Endothelial cell of umbilical vein (primary cell): Measurements from ENCODE around the gene MFN2. TPM values are rescaled to one million over a fixed set of nuclear protein-coding genes. Genes with fewer than 3 reads are reported as not detected.

Experiments
- BruUV-seq: library from RNA; stranded (reverse); fragments of 400-500 nt; replicated peaks from 2 replicates; lab custom pipeline; 2021; lab: Mats Ljungman, UMichigan
- CTCF ChIA-PET: fragments of 300-600, 350-600 bp; sonication (Branson Sonifier 250); formaldehyde crosslinking; loops from one replicate; lab custom pipeline; 2021; ENCODE audit warnings: antibody characterized with exemption, inconsistent platforms; lab: Charles Lee
- POLR2A ChIA-PET: fragments of 300-600, 350-600 bp; sonication (Branson Sonifier 250); formaldehyde crosslinking; loops from one replicate; lab custom pipeline; 2021; ENCODE audit warnings: antibody characterized with exemption, inconsistent platforms; lab: Charles Lee
- DNase-seq: peaks from one replicate; pipeline ENCODE4 v3.0.0-alpha.2; 2011; ENCODE audit warnings: low read depth, low spot score
- FAIRE-seq: peaks from 2 replicates; lab custom pipeline; 2011; peaks lifted over from hg19 to GRCh38; lab: Jason Lieb, UNC
- H2AFZ ChIP-seq: 2 replicates; pipeline ENCODE4 v1.6.0; 2012; ENCODE audit warnings: low read depth, low read length, control low read depth, inconsistent platforms
- H3K27ac ChIP-seq: 2 replicates; pipeline ENCODE4 v1.5.1; 2011; ENCODE audit warnings: low read depth, mild to moderate bottlenecking, control low read depth, low read length, moderate library complexity; ENCODE audit not compliant: insufficient read depth
- H3K27me3 ChIP-seq, 2 experiments: 2 replicates each; pipeline versions ENCODE4 v1.6.0 to v1.6.1; 2011; ENCODE audit warnings: low read length in 2 of 2, mixed read lengths in 1 of 2; ENCODE audit not compliant: control insufficient read depth in 2 of 2, insufficient read depth in 2 of 2
- H3K36me3 ChIP-seq, 2 experiments: 2 replicates in 1 of 2; 3 replicates in 1 of 2; pipeline ENCODE4 v1.5.1; 2011; ENCODE audit warnings: low read length in 2 of 2, mild to moderate bottlenecking in 1 of 2, moderate library complexity in 1 of 2; ENCODE audit not compliant: control insufficient read depth in 2 of 2, insufficient read depth in 2 of 2; ENCODE audit errors: extremely low read depth in 1 of 2
- H3K4me1 ChIP-seq: 3 replicates; pipeline ENCODE4 v1.5.1; 2011; ENCODE audit warnings: mild to moderate bottlenecking, low read length; ENCODE audit not compliant: control insufficient read depth, insufficient read depth; ENCODE audit errors: extremely low read depth
- H3K4me2 ChIP-seq: 2 replicates; pipeline ENCODE4 v1.6.1; 2011; ENCODE audit warnings: low read length, control low read depth, mixed read lengths; ENCODE audit not compliant: insufficient read depth
- H3K4me3 ChIP-seq, 3 experiments: fragments of 200-600 bp in 1 of 3; sonication (generic), shearing (Covaris generic) in 1 of 3; replicated peaks in 1 of 3; 2 replicates each; pipeline ENCODE4 v1.5.1; 2011 to 2016; ENCODE audit warnings: control low read depth in 3 of 3, low read length in 3 of 3, mild to moderate bottlenecking in 2 of 3, inconsistent platforms in 1 of 3, low read depth in 1 of 3, moderate library complexity in 1 of 3; ENCODE audit not compliant: insufficient read depth in 1 of 3
- H3K79me2 ChIP-seq: 2 replicates; pipeline ENCODE4 v1.6.0; 2012; ENCODE audit warnings: low read length, inconsistent platforms; ENCODE audit not compliant: control insufficient read depth, insufficient read depth
- H3K9ac ChIP-seq: replicated peaks from 2 replicates; pipeline ENCODE3; 2011; ENCODE audit warnings: low read length, control low read depth; ENCODE audit not compliant: insufficient read depth; ENCODE audit errors: extremely low read depth
- H3K9me1 ChIP-seq: replicated peaks from 3 replicates; pipeline ENCODE4 v1.6.0; 2011; ENCODE audit warnings: mild to moderate bottlenecking, low read length; ENCODE audit not compliant: control insufficient read depth, insufficient read depth; ENCODE audit errors: extremely low read depth
- H3K9me3 ChIP-seq: replicated peaks from 2 replicates; pipeline ENCODE4 v1.5.1; 2012; ENCODE audit warnings: low read length, inconsistent platforms; ENCODE audit not compliant: control insufficient read depth, insufficient read depth
- H4K20me1 ChIP-seq: replicated peaks from 2 replicates; pipeline ENCODE3; 2011; ENCODE audit warnings: mild to moderate bottlenecking, low read length; ENCODE audit not compliant: control insufficient read depth, insufficient read depth; ENCODE audit errors: extremely low read depth
- CTCF ChIP-seq, 2 donors: IDR thresholded peaks; 1 replicate in 1 of 2; 2 replicates in 1 of 2; pipeline ENCODE4 v1.5.1; 2011; ENCODE audit warnings: low read length in 2 of 2, mild to moderate bottlenecking in 2 of 2, moderate library complexity in 2 of 2, control low read depth in 1 of 2, inconsistent platforms in 1 of 2, low read depth in 1 of 2; ENCODE audit not compliant: insufficient read depth in 1 of 2; ENCODE audit errors: extremely low read depth in 1 of 2
- EZH2 ChIP-seq: IDR thresholded peaks from 2 replicates; pipeline ENCODE4 v1.6.1; 2012; ENCODE audit warnings: borderline replicate concordance, low read depth, mild to moderate bottlenecking, moderate library complexity, low read length, inconsistent platforms; ENCODE audit not compliant: severe bottlenecking
- GATA2 ChIP-seq: IDR thresholded peaks from 2 replicates; pipeline ENCODE4 v1.7.0; 2011; ENCODE audit warnings: low read depth, mild to moderate bottlenecking, moderate library complexity, mixed read lengths, low read length; ENCODE audit not compliant: insufficient read length, insufficient read depth
- JUN ChIP-seq: IDR thresholded peaks from 2 replicates; pipeline ENCODE4 v1.6.1; 2011; ENCODE audit warnings: borderline replicate concordance, low read depth; ENCODE audit not compliant: insufficient read length, insufficient read depth
- MAX ChIP-seq: IDR thresholded peaks from 2 replicates; pipeline ENCODE4 v1.6.1; 2011; ENCODE audit not compliant: insufficient read depth, insufficient read length
- MYC ChIP-seq: IDR thresholded peaks from one replicate; pipeline ENCODE4 v1.6.1; 2011; ENCODE audit warnings: mild to moderate bottlenecking, low read depth, low read length
- POLR2A ChIP-seq: IDR thresholded peaks from 2 replicates; pipeline ENCODE4 v1.6.1; 2012; ENCODE audit warnings: low read depth, mild to moderate bottlenecking, control low read depth, low read length
- dilution Hi-C: fragments of 300-500 bp; cut with MboI; formaldehyde crosslinking; loops from one replicate; pipeline ENCODE4 v1.15.0; 2019; ENCODE audit warnings: low sequenced_read_pairs; ENCODE audit not compliant: extremely low pct_ligation_motif_present
- intact Hi-C: fragments of 100-400 bp; cut with micrococcal nuclease; formaldehyde crosslinking; loops from one replicate; pipeline ENCODE4 v1.10.0; 2022
- polyA plus RNA-seq, 4 experiments: library from polyadenylated mRNA; depleted of rRNA in 3 of 4; stranded (reverse) in 3 of 4; unstranded in 1 of 4; fragments of >200 nt; gene quantifications; 2 replicates each; pipeline versions ENCODE4 v1.2.1 to v1.2.3, GENCODE V29; 2011 to 2012; ENCODE audit warnings: missing spikeins in 1 of 4
- total RNA-seq: library from RNA; stranded (reverse); gene quantifications from 2 replicates; pipeline ENCODE4 v1.2.3, GENCODE V29; 2021

The MFN2 gene
- total and polyA plus RNA-seq, 2 donors (not counting 3 experiments of a cell fraction or from before 2014, with no cell fraction given): 51.4 to 82.4 TPM

- POLR2A ChIA-PET: no interaction called here
Observed at GRCh38 chr1:12057940-12058687, 77.9 kb downstream of the MFN2 start.

GRCh38 chr1:12059226-12059625, 79.0 kb downstream of the MFN2 start:
- intact Hi-C loops: no loop called here
- BruUV-seq: no TSS peak
- Histone ChIP-seq H3K4me3 (no peak overlapping the region), H3K4me1 (no peaks in the 10 kb centered on the region), H3K9me1 (no peaks in the 10 kb centered on the region), H2AFZ (no peak overlapping the region), H3K4me2 (no peak overlapping the region), H3K27me3 (peaks cover 20 to 21% of the 10 kb centered on the region in 2 experiments), H3K9ac (no peak overlapping the region), H3K79me2 (no peaks in the 10 kb centered on the region), H4K20me1 (no peaks in the 10 kb centered on the region), H3K27ac (no peak overlapping the region), H3K9me3 (no peaks in the 10 kb centered on the region), H3K36me3 (no peaks in the 10 kb centered on the region)
- no peak for DNase-seq
- CTCF ChIA-PET: interaction anchor here (2.0 kb wide), 1 partner anchor 20 kb away, joined by 4 read pairs; no protein-coding TSS in a partner anchor
- FAIRE-seq: no peak
- TF ChIP-seq GATA2 (no peak), EZH2 (no peak), MYC (no peak), POLR2A (no peak), MAX (no peak), JUN (no peak), CTCF (IDR thresholded peaks at IDR 0.05; ENCODE audit: extremely low read depth in 1 of 2, insufficient read depth in 1 of 2, low read depth in 1 of 2, low read length in 2 of 2) (no peak)
- POLR2A ChIA-PET: no interaction called here
- dilution Hi-C loops: no loop called here

More at GRCh38 chr1:12057940-12058687, 77.9 kb downstream of the MFN2 start:
- peaks cover 9 to 12% of the 10 kb centered on the region in 2 experiments for H3K27me3 ChIP-seq
- DNase-seq: no peak
- TF ChIP-seq MAX (no peak), GATA2 (no peak), JUN (no peak), POLR2A (no peak), MYC (no peak)
- no peaks in the 10 kb centered on the region for H3K4me1 ChIP-seq
- H3K27ac ChIP-seq: no peak overlapping the region
- no peak overlapping the region for H3K4me2 ChIP-seq
- CTCF ChIA-PET: interaction anchor here (1.4 to 2.0 kb wide), 2 partner anchors 21 to 22 kb away, joined by 4 read pairs; no protein-coding TSS in a partner anchor
- H4K20me1 ChIP-seq: no peaks in the 10 kb centered on the region
- no peaks in the 10 kb centered on the region for H3K9me3 ChIP-seq
- FAIRE-seq: no peak
- dilution Hi-C loops: no loop called here
- intact Hi-C loops: no loop called here
- no peaks in the 10 kb centered on the region for H3K79me2 ChIP-seq
- H3K9me1 ChIP-seq: no peaks in the 10 kb centered on the region
- no peak overlapping the region for H2AFZ ChIP-seq
- H3K9ac ChIP-seq: no peak overlapping the region
- no TSS peak for BruUV-seq
- H3K4me3 ChIP-seq: no peak overlapping the region
- no peaks in the 10 kb centered on the region for H3K36me3 ChIP-seq
